K562 (cell line): ENCODE data around the gene SMCO4. TPM values are rescaled to one million over a fixed set of nuclear protein-coding genes. Genes with fewer than 3 reads are reported as not detected.

Experiments
- ATF3 ChIP-seq, 2 experiments: fragments of 450-650 bp in 1 of 2; sonication (generic) in 1 of 2; formaldehyde crosslinking in 1 of 2; IDR thresholded peaks in 1 of 2; conservative IDR thresholded peaks in 1 of 2; 2 replicates each; pipeline versions ENCODE4 v1.6.1 to v1.8.1; 2016 to 2023; ENCODE audit warnings: mild to moderate bottlenecking in 2 of 2, moderate library complexity in 2 of 2, inconsistent platforms in 1 of 2, missing genetic modification reagents in 1 of 2
- BRF1 ChIP-seq: IDR thresholded peaks from 3 replicates; pipeline ENCODE4 v1.6.1; 2011; ENCODE audit warnings: borderline replicate concordance, mild to moderate bottlenecking; ENCODE audit not compliant: insufficient read length; ENCODE audit errors: extremely low read depth
- ETV1 ChIP-seq: fragments of 450-650 bp; conservative IDR thresholded peaks from 2 replicates; pipeline ENCODE4 v1.6.1; 2016; ENCODE audit warnings: missing genetic modification characterization, control low read depth, low read depth, missing compliant biosample characterization
- FOXO4 ChIP-seq: fragments of 450-650 bp; formaldehyde crosslinking; IDR thresholded peaks from 2 replicates; pipeline ENCODE4 v1.4.0; 2020; ENCODE audit warnings: mild to moderate bottlenecking, moderate library complexity
- GTF2B ChIP-seq: IDR thresholded peaks from 2 replicates; pipeline ENCODE4 v1.6.1; 2011; ENCODE audit not compliant: insufficient read length; ENCODE audit errors: extremely low read depth
- HDAC3 ChIP-seq: fragments of 450-650 bp; IDR thresholded peaks from 2 replicates; pipeline ENCODE4 v1.6.1; 2018; ENCODE audit warnings: borderline replicate concordance, mild to moderate bottlenecking, moderate library complexity; ENCODE audit not compliant: partially characterized antibody
- NBN ChIP-seq: fragments of 450-650 bp; IDR thresholded peaks from 2 replicates; pipeline ENCODE4 v1.6.1; 2016; ENCODE audit warnings: low read depth, mild to moderate bottlenecking
- OTX1 ChIP-seq: fragments of 450-650 bp; formaldehyde crosslinking; IDR thresholded peaks from 2 replicates; pipeline ENCODE4 v1.4.0; 2022; ENCODE audit warnings: mild to moderate bottlenecking
- polyA plus RNA-seq, 8 experiments: library from polyadenylated mRNA; depleted of rRNA in 4 of 8; stranded (reverse) in 5 of 8; unstranded in 3 of 8; fragments of >200 nt; fragmentation: Nextera tagmentation in 2 of 8; fragmentation: Illumina TruSeq in 1 of 8; extraction: Ambion mirVana in 2 of 8; extraction: Trizol in 1 of 8; gene quantifications; 2 replicates each; pipeline versions ENCODE4 v1.2.1 to v1.2.3, GENCODE V29; 2011 to 2014; ENCODE audit warnings: inconsistent platforms in 1 of 8, missing spikeins in 1 of 8
- total RNA-seq, 7 experiments: library from RNA; depleted of rRNA in 6 of 7; stranded (reverse); fragments of >200 nt in 6 of 7; fragmentation: Illumina TruSeq in 2 of 7; extraction: Trizol in 2 of 7; gene quantifications; 2 replicates each; pipeline versions ENCODE4 v1.2.1 to v1.2.3, GENCODE V29; 2011 to 2021; ENCODE audit warnings: low replicate concordance in 1 of 7
- TF ChIP-seq, protein P1 (sequence below): fragments of 450-650 bp; IDR thresholded peaks from 2 replicates; pipeline ENCODE4 v1.6.1; 2016; ENCODE audit warnings: missing biosample characterization, missing genetic modification characterization
- TF ChIP-seq, protein P2 (sequence below): sonication (generic); IDR thresholded peaks from 2 replicates; pipeline ENCODE4 v1.6.1; 2016
- TF ChIP-seq, protein P3 (sequence below), 2 experiments: fragments of 450-650 bp; IDR thresholded peaks; 2 replicates each; pipeline ENCODE4 v1.6.1; 2016; ENCODE audit warnings: mild to moderate bottlenecking in 2 of 2, borderline replicate concordance in 1 of 2, low read depth in 1 of 2, moderate library complexity in 1 of 2

SMCO4 gene
- total and polyA plus RNA-seq, 9 of the 15 experiments (the other 6 are each of a cell fraction or from before 2014, with no cell fraction given), result 1.8 to 27.8 (median 15.3) TPM

DNA sequence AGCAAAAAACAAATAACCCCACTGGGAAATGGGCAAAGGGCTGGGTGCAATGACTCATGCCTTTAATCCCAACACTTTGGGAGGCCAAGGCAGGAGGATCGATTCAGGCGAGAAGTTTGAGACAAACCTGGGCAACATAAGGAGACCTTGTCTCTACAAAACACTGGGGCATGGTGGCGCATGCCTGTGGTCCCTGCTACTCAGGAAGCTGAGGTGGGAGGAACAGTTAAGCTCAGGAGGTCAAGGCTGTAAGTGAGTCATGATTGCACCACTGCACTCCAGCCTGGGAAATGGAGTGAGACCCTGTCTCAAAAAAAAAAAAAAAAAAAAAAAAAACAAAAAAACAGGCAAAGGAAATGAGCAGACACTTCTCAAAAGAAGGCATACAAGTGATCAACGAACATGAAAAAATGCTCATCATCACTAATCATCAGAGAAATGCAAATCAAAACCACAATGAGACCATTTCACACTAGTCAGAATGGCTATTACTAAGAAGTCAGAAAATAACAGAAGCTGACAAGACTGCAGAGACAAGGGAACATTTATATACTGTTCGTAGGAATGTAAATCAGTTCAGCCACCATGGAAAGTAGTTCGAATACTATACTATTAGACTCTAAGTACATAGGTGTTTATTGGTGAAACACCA is 48.2 kb upstream of the SMCO4 start (continued):
- no peak for TF ChIP-seq GTF2B
- no peak for TF ChIP-seq BRF1
- TF ChIP-seq ETV1 (tag), result no peak
- no peak for TF ChIP-seq HDAC3
- no peak for TF ChIP-seq NBN
- TF ChIP-seq ATF3 (IDR thresholded peaks at IDR 0.05), result peak; percentile 73
- no peak for TF ChIP-seq ATF3 (CRISPR knock-in tag; conservative IDR thresholded peaks at IDR 0.05)
- no peak for TF ChIP-seq OTX1 (CRISPR knock-in tag)
- TF ChIP-seq FOXO4 (CRISPR knock-in tag), result no peak
- TF ChIP-seq, protein P1, sequence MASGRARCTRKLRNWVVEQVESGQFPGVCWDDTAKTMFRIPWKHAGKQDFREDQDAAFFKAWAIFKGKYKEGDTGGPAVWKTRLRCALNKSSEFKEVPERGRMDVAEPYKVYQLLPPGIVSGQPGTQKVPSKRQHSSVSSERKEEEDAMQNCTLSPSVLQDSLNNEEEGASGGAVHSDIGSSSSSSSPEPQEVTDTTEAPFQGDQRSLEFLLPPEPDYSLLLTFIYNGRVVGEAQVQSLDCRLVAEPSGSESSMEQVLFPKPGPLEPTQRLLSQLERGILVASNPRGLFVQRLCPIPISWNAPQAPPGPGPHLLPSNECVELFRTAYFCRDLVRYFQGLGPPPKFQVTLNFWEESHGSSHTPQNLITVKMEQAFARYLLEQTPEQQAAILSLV (tag), result no peak
- TF ChIP-seq, protein P2, sequence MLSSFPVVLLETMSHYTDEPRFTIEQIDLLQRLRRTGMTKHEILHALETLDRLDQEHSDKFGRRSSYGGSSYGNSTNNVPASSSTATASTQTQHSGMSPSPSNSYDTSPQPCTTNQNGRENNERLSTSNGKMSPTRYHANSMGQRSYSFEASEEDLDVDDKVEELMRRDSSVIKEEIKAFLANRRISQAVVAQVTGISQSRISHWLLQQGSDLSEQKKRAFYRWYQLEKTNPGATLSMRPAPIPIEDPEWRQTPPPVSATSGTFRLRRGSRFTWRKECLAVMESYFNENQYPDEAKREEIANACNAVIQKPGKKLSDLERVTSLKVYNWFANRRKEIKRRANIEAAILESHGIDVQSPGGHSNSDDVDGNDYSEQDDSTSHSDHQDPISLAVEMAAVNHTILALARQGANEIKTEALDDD, result no peak
- TF ChIP-seq, protein P3, sequence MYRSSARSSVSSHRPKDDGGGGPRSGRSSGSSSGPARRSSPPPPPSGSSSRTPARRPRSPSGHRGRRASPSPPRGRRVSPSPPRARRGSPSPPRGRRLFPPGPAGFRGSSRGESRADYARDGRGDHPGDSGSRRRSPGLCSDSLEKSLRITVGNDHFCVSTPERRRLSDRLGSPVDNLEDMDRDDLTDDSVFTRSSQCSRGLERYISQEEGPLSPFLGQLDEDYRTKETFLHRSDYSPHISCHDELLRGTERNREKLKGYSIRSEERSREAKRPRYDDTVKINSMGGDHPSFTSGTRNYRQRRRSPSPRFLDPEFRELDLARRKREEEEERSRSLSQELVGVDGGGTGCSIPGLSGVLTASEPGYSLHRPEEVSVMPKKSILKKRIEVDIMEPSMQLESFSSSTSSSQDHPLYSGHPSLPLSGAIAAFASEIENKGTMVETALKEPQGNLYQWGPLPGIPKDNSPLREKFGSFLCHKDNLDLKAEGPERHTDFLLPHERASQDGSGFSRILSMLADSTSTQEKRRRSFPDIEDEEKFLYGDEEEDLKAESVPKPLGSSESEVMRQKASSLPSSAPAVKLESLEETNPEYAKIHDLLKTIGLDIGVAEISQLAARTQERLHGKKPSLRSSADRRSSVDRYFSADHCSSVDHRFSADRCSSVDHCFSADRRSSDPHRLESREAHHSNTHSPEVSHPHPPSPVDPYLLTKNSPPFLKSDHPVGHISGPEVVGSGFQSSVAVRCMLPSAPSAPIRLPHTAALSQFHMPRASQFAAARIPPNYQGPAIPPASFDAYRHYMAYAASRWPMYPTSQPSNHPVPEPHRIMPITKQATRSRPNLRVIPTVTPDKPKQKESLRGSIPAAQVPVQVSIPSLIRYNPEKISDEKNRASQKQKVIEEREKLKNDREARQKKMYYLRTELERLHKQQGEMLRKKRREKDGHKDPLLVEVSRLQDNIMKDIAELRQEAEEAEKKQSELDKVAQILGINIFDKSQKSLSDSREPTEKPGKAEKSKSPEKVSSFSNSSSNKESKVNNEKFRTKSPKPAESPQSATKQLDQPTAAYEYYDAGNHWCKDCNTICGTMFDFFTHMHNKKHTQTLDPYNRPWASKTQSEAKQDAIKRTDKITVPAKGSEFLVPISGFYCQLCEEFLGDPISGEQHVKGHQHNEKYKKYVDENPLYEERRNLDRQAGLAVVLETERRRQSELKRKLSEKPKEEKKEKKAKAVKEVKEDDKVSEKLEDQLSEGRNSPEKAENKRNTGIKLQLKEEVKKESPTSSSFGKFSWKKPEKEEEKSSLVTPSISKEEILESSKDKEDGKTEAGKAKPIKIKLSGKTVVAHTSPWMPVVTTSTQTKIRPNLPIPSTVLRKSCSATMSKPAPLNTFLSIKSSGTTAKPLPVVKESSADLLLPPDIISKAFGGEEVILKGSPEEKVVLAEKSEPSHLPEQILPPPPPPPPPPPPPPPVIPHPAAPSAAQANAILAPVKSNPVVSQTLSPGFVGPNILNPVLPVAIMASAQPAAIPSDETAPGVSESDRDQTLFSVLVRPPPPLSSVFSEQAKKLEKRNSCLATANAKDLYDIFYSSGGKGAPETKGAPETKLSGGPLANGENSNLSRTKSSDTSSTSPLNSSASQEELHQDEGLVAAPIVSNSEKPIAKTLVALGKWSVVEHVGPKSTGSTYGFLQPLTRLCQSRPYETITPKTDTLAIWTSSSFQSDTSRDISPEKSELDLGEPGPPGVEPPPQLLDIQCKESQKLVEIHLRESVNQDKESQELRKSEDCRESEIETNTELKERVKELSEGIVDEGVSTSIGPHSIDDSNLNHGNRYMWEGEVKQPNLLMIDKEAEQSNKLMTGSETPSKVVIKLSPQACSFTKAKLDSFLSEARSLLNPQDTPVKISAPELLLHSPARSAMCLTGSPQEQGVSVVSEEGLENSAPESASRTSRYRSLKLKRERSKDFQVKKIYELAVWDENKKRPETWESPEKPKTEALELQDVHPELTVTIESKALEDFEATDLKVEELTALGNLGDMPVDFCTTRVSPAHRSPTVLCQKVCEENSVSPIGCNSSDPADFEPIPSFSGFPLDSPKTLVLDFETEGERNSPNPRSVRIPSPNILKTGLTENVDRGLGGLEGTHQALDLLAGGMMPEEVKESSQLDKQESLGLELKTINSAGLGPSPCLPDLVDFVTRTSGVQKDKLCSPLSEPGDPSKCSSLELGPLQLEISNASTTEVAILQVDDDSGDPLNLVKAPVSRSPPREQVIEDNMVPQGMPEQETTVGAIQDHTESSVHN (IDR thresholded peaks at IDR 0.05; ENCODE audit: borderline replicate concordance in 1 of 2, low read depth in 1 of 2), result no peak
